PC-9 (cell line): ENCODE measurements around the gene KCNK10. TPM values are rescaled to one million over a fixed set of nuclear protein-coding genes. Genes with fewer than 3 reads are reported as not detected.

Experiments
- BruUV-seq: library from RNA; stranded (reverse); fragments of 400-500 nt; replicated peaks from 2 replicates; lab custom pipeline; 2021; lab: Mats Ljungman, UMichigan
- CTCF ChIA-PET: fragments of 300-600 bp; sonication (Branson Sonifier 250); formaldehyde crosslinking; loops from one replicate; lab custom pipeline; 2022; ENCODE audit warnings: antibody characterized with exemption; lab: Charles Lee
- POLR2A ChIA-PET: fragments of 300-600 bp; sonication (Branson Sonifier 250); formaldehyde crosslinking; loops from one replicate; lab custom pipeline; 2022; ENCODE audit warnings: antibody characterized with exemption; ENCODE audit not compliant: unreplicated experiment; lab: Charles Lee
- DNase-seq, 2 experiments: peaks; one replicate each; pipeline versions ENCODE4 v3.0.0 to v3.0.0-alpha.2; 2015 to 2022; ENCODE audit warnings: mixed read lengths in 1 of 2
- H2AFZ ChIP-seq: fragments of 200-600 bp; sonication (generic); 2 replicates; pipeline ENCODE4 v1.8.1; 2017; ENCODE audit warnings: antibody characterized with exemption
- H3F3A ChIP-seq: fragments of 200-600 bp; sonication (generic); 2 replicates; pipeline ENCODE4 v1.8.1; 2017; ENCODE audit warnings: antibody characterized with exemption, mild to moderate bottlenecking, low read depth; ENCODE audit not compliant: insufficient read depth
- H3K27ac ChIP-seq: fragments of 200-600 bp; sonication (generic); 2 replicates; pipeline ENCODE4 v1.6.1; 2016; ENCODE audit warnings: mixed run types
- H3K27me3 ChIP-seq: fragments of 200-600 bp; sonication (generic); 2 replicates; pipeline ENCODE4 v1.6.1; 2016; ENCODE audit warnings: low read depth, mixed run types; ENCODE audit not compliant: insufficient read depth
- H3K36me3 ChIP-seq: fragments of 200-600 bp; sonication (generic); 2 replicates; pipeline ENCODE4 v1.6.1; 2016; ENCODE audit warnings: low read depth, mixed run types
- H3K4me1 ChIP-seq: fragments of 200-600 bp; sonication (generic); replicated peaks from 2 replicates; pipeline ENCODE4 v1.6.1; 2016; ENCODE audit warnings: mixed run types; ENCODE audit not compliant: insufficient read depth
- H3K4me2 ChIP-seq: fragments of 200-600 bp; sonication (generic); 2 replicates; pipeline ENCODE4 v1.6.1; 2017; ENCODE audit warnings: mixed run types
- H3K4me3 ChIP-seq: fragments of 200-600 bp; sonication (generic); 2 replicates; pipeline ENCODE4 v1.6.1; 2016; ENCODE audit warnings: mixed run types
- H3K79me2 ChIP-seq: fragments of 200-600 bp; sonication (generic); 2 replicates; pipeline ENCODE4 v1.6.1; 2017; ENCODE audit warnings: low read depth, mixed run types
- H3K9me2 ChIP-seq: fragments of 200-600 bp; sonication (generic); 2 replicates; pipeline ENCODE4 v1.8.1; 2017; ENCODE audit warnings: mild to moderate bottlenecking; ENCODE audit not compliant: insufficient read depth
- H3K9me3 ChIP-seq: fragments of 200-600 bp; sonication (generic); 2 replicates; pipeline ENCODE4 v1.8.1; 2016; ENCODE audit warnings: low read depth; ENCODE audit not compliant: insufficient read depth
- H4K20me1 ChIP-seq: fragments of 200-600 bp; sonication (generic); 2 replicates; pipeline ENCODE4 v1.8.1; 2017; ENCODE audit not compliant: insufficient read depth
- EZH2 ChIP-seq: fragments of 200-600 bp; sonication (generic); IDR thresholded peaks from 2 replicates; pipeline ENCODE4 v1.8.0; 2017; ENCODE audit warnings: antibody characterized with exemption, low read depth
- intact Hi-C: fragments of 100-400 bp; cut with micrococcal nuclease; formaldehyde crosslinking; loops from one replicate; pipeline ENCODE4 v1.10.0; 2022; ENCODE audit not compliant: unreplicated experiment
- total RNA-seq: library from RNA; stranded (reverse); gene quantifications from 2 replicates; pipeline ENCODE4 v1.2.3, GENCODE V29; 2021
- TF ChIP-seq, protein P1 (sequence below): fragments of 200-600 bp; sonication (generic); conservative IDR thresholded peaks from 2 replicates; pipeline ENCODE4 v1.6.1; 2017; ENCODE audit warnings: mixed run types, antibody characterized with exemption, mild to moderate bottlenecking, moderate library complexity

KCNK10 gene
- total RNA-seq, 1 experiment from 2014 or later: not detected

DNA sequence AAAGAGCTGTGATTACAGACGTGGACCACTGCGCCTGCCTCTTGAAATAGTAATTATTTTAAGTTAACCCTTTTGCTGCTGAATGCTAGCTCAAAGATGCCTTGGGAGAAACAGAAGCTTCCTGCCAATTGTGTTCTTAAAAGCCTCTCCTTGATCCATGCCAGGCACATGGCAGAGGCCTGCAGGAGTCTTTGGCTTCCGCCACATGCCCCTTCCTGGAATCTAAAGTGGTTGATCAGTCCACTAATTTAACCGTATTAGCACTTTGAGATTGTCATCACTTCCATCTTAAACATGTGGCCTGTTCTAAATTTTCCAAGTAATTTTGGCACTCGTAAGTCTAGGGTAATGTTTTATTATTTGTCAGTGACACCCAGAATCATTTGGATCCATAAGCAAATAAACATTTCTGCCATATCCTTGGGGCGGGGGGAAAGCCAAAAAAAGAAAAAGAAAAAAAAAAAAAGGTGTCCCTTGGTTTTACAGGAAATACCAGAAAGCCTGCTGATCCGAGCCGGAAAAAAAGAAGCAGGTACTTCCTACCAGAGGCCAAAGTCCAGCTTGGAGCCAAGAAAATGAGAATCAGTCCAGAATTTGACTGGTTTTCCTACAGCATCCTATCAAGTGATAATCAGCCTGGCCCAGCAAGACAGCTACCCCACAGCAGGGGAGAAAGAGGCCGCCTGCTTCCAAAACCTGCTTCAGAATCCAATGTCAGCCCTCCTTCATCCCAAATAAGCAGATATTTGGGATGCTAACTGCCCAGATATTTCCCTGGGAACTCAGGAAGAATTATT lies 104.8 kb downstream of the KCNK10 start:
- H3K4me3 ChIP-seq: no peak overlapping the region
- CTCF ChIA-PET: no interaction called here
- no peak overlapping the region for H2AFZ ChIP-seq
- POLR2A ChIA-PET: no interaction called here
- no peaks in the 10 kb centered on the region for H3F3A ChIP-seq
- H3K27me3 ChIP-seq: peaks cover 4% of the 10 kb centered on the region; the same call in 1 of the 2 replicates
- no peaks in the 10 kb centered on the region for H3K79me2 ChIP-seq
- no peak overlapping the region for H3K27ac ChIP-seq
- no peak overlapping the region for H3K4me2 ChIP-seq
- TF ChIP-seq, protein P1, sequence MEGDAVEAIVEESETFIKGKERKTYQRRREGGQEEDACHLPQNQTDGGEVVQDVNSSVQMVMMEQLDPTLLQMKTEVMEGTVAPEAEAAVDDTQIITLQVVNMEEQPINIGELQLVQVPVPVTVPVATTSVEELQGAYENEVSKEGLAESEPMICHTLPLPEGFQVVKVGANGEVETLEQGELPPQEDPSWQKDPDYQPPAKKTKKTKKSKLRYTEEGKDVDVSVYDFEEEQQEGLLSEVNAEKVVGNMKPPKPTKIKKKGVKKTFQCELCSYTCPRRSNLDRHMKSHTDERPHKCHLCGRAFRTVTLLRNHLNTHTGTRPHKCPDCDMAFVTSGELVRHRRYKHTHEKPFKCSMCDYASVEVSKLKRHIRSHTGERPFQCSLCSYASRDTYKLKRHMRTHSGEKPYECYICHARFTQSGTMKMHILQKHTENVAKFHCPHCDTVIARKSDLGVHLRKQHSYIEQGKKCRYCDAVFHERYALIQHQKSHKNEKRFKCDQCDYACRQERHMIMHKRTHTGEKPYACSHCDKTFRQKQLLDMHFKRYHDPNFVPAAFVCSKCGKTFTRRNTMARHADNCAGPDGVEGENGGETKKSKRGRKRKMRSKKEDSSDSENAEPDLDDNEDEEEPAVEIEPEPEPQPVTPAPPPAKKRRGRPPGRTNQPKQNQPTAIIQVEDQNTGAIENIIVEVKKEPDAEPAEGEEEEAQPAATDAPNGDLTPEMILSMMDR: no peak
- no peak for TF ChIP-seq EZH2
- H3K9me2 ChIP-seq: no peaks in the 10 kb centered on the region
- H3K9me3 ChIP-seq: no peaks in the 10 kb centered on the region
- DNase-seq: no peak
- H3K4me1 ChIP-seq: no peaks in the 10 kb centered on the region
- H4K20me1 ChIP-seq: no peaks in the 10 kb centered on the region
- intact Hi-C loops: no loop called here
- H3K36me3 ChIP-seq: no peaks in the 10 kb centered on the region
- BruUV-seq: no TSS peak

DNA sequence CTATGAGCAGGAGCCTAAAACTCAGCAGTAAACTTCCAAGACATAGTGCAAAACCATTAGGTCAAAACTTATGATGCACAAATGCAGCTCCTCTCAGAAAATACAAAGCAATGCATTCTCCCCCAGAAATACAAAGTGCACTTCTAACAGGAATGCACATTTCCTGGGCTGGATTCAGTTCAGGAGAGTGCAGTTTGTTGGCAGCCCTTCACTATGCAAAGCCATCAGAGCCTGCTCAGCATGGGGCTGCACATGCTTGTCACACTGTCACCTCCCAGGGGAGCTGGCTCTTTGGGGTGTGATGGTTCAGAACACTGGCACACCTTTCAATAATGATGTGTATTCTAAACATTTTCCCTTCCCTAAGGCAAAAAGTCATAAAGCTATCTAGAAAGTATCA lies 110.4 kb downstream of the KCNK10 start:
- H3K27ac ChIP-seq: no peak overlapping the region
- H3K79me2 ChIP-seq: no peaks in the 10 kb centered on the region
- no peak overlapping the region for H2AFZ ChIP-seq
- no peaks in the 10 kb centered on the region for H4K20me1 ChIP-seq
- TF ChIP-seq, protein P1: no peak
- no peak for TF ChIP-seq EZH2
- ChIA-PET CTCF (no interaction called here), POLR2A (no interaction called here)
- H3K9me3 ChIP-seq: no peaks in the 10 kb centered on the region
- peaks cover 13% of the 10 kb centered on the region for H3K27me3 ChIP-seq
- BruUV-seq: no TSS peak
- H3K4me1 ChIP-seq: no peaks in the 10 kb centered on the region
- intact Hi-C loops: no loop called here
- H3F3A ChIP-seq: no peaks in the 10 kb centered on the region
- H3K9me2 ChIP-seq: no peaks in the 10 kb centered on the region
- DNase-seq: no peak
- no peak overlapping the region for H3K4me3 ChIP-seq
- no peaks in the 10 kb centered on the region for H3K36me3 ChIP-seq
- H3K4me2 ChIP-seq: no peak overlapping the region

DNA sequence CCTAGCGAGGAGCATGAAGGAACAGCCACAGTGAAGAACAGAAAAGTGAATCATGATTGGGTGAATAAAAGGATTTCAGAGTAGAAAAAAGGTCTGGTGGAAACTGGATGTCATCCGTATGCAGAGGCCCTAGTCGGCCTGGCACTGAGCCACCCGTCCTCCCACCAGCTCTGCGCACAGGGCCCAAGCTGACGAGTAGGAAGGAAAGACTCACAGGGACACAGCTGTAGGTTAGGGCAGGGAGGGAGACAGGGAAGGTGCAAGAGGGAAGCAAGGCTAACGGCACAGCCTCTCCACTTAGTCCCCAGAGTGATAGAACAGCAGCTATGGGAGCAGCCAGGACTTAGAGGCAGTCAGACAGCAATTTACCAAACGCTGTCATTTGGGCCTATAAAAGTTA lies 112.6 kb downstream of the KCNK10 start:
- ChIA-PET CTCF (no interaction called here), POLR2A (no interaction called here)
- Histone ChIP-seq H3K27ac (no peak overlapping the region), H3K36me3 (no peaks in the 10 kb centered on the region), H2AFZ (no peak overlapping the region), H4K20me1 (no peaks in the 10 kb centered on the region), H3K9me2 (no peaks in the 10 kb centered on the region), H3K4me1 (no peaks in the 10 kb centered on the region), H3F3A (no peaks in the 10 kb centered on the region), H3K9me3 (no peaks in the 10 kb centered on the region), H3K4me3 (no peak overlapping the region), H3K79me2 (no peaks in the 10 kb centered on the region), H3K27me3 (peaks cover 13% of the 10 kb centered on the region), H3K4me2 (no peak overlapping the region)
- intact Hi-C loops: no loop called here
- no peak for DNase-seq
- no peak for TF ChIP-seq EZH2
- TF ChIP-seq, protein P1: no peak
- BruUV-seq: no TSS peak
